Inflammatory macrophage (primary cell): Measurements from ENCODE around the gene ZNF823.
A peak's percentile ranks its signal among the peaks of the same experiment; 100 is the strongest.

Experiments used
- DNase-seq, 2 donors: peaks; one replicate each; pipeline ENCODE4 v3.0.0-alpha.2; 2020 to 2022

Gene ZNF823

GRCh38 chr19:11737964-11738745 lies 591 bp downstream of the ZNF823 start:
- peak; percentile 30 to 40 for DNase-seq

GRCh38 chr19:11736696-11737095 lies 2.0 kb downstream of the ZNF823 start:
- DNase-seq, result peak; percentile 63 to 69

GRCh38 chr19:11735375-11735774 lies 3.4 kb downstream of the ZNF823 start:
- no peak for DNase-seq

GRCh38 chr19:11729586-11729985 lies 9.2 kb downstream of the ZNF823 start:
- no peak for DNase-seq

- DNase-seq, result no peak
Measured at GRCh38 chr19:11722414-11722813, 16.3 kb downstream of the ZNF823 start.

GRCh38 chr19:11721681-11722080 lies 17.1 kb downstream of the ZNF823 start:
- DNase-seq, result no peak

- DNase-seq, result no peak
Measured at GRCh38 chr19:11710313-11710712, 28.4 kb downstream of the ZNF823 start.

- DNase-seq, result no peak
Measured at GRCh38 chr19:11708457-11708856, 30.3 kb downstream of the ZNF823 start.

- no peak for DNase-seq
Measured at GRCh38 chr19:11705474-11705873, 33.3 kb downstream of the ZNF823 start.

GRCh38 chr19:11704626-11705025 lies 34.1 kb downstream of the ZNF823 start:
- no peak for DNase-seq

GRCh38 chr19:11699931-11700794 lies 38.6 kb downstream of the ZNF823 start:
- DNase-seq, result peak; percentile 46 to 50

- DNase-seq, result no peak
Measured at GRCh38 chr19:11698231-11698630, 40.5 kb downstream of the ZNF823 start.

GRCh38 chr19:11697284-11697855 lies 41.4 kb downstream of the ZNF823 start:
- no peak for DNase-seq

GRCh38 chr19:11694533-11695439 lies 44.0 kb downstream of the ZNF823 start:
- peak; percentile 91 to 92 for DNase-seq

GRCh38 chr19:11693505-11694499 lies 44.9 kb downstream of the ZNF823 start:
- DNase-seq, result peak; percentile 4 to 9

- no peak for DNase-seq
Measured at GRCh38 chr19:11692127-11692790, 46.5 kb downstream of the ZNF823 start.

GRCh38 chr19:11685676-11686650 lies 52.8 kb downstream of the ZNF823 start:
- no peak for DNase-seq

- DNase-seq, result no peak
Measured at GRCh38 chr19:11684987-11685675, 53.6 kb downstream of the ZNF823 start.
